ENCODE results near the gene KSR1.
A peak's percentile ranks its signal among the peaks of the same experiment; 100 is the strongest.
"Not testable (repeated sequence)": the region's sequence is repeated elsewhere in the genome, so short reads cannot be mapped to it uniquely, and the experiment has no call there.

KSR1 gene

DNA sequence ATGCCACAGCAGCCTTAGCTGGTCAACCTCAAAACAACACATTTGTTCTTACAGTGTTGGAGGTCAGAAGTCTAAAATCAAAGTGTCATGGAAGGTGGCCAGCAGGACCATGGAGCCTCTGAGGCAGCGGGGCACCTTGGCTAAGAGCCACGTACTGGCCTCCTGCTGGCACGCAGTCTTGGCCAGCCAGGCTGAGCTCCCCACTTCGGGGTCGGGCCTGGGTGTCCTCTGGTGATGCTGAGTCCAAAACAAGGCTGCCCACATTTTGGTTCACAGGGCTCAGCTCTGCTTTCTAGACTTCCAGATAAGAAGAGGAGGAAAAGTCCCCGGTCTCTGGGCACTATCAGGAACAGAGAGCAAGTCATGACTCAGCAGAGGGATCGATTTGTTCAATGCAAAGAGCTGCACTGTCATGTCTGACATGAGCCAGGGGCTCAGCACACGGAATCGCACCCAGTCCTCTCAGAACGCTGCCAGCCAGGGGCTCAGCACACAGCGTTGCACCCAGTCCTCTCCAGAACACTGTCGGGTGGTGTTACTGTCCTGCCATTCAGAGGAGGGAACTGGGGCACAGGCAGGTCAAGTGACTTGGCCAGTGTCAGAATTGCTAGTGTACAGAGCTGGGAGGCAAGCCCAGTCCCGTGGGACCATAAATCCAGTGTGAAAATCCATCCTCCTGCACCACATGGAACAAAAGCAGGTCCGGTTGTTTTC, 177.2 kb downstream of the KSR1 start:
- DNase-seq (ENCODE audit: low spot score) = no peak

DNA sequence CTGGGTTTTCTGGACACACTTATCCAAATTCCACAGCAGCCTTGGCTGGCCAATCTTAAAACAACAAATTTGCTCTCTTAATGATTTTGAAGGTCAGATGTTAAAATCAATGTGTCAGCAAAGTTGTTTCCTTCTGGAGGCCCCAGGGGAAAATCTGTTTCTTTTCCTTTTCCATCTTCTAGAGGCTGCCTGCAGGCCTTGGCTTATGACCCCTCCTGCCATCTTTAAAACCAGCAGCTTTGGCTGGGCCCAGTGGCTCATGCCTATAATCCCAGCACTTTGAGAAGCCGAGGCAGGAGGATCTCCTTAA, 177.7 kb downstream of the KSR1 start:
- DNase-seq (ENCODE audit: low spot score) = no peak

DNA sequence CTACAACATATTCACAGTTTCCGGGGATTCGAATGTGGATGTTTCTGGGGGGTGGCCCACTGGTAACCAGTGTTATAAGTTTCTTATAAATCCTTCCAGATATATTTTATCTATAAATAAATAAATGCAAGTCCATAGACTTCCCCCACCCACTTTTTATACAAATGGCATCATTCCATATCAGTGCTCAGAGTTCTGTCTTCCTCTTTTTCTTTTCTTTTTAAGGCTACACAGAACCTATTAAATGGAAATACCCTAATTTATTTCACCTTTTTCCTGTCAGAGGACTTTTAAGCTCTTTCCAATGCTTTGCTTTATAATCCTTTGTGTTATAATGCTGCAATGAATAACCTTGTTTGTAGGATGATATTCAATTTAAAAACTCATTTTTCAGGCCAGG, 178.5 kb downstream of the KSR1 start:
- no peak for DNase-seq (ENCODE audit: low spot score)

DNA sequence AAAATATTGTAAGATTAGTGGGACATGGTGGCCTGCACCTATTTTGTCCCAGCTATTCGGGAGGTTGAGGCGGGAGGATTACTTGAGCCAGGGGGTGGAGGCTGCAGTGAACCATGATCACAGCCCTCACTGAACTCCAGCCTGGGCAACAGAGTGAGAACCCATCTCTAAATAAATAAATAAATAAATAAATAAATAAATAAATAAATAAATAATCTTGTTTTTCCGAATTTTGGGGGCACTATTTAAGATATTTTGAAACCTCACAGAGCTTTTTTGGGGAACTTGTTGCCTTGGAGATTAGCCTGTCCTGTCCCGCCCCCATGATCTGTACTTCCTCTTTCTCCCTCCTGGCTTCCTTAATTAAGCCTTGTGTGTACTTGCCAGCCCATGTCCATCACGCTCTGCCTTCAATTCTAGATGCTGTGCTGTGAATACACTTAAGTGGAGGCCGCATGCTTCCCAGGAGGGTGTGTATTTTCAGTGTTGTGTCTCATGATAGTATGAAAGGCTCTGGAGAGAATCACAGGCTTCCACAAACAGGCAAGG, 179.1 kb downstream of the KSR1 start:
- DNase-seq (ENCODE audit: low spot score) = no peak

DNA sequence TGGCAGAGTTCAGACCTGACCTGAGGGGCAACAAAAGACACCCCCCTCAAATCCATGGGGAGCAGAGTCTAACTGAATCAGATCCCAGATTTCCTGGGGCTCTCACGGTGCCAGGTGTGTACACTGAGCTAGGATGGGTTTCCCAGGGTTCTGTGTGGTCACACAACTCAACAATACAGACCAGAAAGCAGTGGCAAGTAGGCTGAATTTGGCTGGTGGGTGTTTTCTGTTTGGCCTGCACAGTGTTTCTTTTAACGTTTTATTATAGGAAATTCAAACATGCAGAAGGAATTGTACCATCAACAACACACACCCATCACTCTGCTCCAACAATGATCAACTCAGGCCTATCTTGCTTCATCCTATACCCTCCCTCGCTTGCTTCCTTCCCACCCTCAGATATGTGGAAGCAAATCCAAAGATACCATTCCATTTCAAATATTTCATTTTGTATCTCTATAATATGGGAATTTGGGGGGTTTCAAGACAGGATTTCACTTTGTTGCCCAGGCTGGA, 179.8 kb downstream of the KSR1 start:
- DNase-seq (ENCODE audit: low spot score) = not testable (repeated sequence)

DNA sequence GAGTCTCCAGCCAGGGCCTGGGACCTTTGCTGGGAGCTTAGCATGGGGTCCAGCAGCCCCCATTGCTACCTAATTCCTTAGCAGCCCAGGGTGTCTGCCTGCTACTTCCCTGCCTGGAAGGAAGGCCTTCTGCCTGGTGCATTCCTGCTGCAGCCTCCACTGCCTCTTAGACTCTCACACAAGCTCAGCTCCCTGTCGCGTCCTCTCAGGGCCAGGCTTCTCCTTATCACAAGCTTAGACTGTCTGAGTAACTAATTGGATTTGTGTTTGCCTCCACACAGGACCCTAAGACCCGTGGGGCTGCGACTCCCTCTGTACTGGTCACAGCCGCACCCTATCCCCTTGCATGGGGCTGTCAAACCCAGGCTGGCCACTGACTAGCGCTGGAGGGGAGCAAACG, 181.6 kb downstream of the KSR1 start:
- not testable (repeated sequence) for DNase-seq (ENCODE audit: low spot score)

DNA sequence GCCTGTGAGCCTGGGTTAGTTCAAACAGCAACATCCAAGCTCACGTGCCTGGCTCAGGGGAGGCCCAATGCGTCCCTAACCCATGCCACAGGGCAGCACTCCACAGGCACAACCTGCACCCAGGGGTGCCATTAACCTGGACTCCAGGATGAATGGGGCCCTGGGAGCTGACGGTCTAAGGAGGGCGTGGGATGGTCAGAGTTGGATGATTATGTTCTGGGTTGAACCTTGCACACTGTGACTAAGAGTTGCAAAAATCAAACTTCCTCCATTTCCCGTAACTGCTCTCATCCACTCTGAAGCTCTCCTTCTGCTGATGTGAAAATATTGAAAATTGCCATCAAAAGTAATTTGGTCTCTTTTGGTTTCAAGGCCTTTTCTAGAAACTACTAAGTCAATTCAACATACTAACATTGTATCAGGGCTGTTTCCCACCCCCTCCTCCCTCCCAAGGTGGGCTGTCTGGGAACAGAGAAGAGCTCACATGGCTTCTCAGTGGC, 182.2 kb downstream of the KSR1 start:
- not testable (repeated sequence) for DNase-seq (ENCODE audit: low spot score)

DNA sequence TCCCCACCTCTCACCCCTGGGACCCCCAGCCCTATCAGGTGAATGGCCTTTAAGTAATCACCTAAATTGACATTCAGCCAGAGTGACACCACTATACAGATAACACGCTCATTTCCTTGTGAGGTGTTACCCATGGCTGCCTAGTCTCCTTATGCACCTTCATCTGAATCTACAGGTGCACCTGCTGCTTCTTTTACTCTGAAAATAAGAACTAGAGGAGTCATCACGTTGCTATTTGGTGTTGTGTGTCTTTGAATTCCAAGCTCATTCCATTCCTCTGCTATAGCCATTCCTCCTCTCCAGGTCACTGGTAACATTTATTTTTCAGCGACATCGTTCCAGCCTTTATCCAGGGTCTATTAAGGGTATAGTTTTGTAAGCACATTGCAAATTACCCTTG, 184.5 kb downstream of the KSR1 start:
- no peak for DNase-seq (ENCODE audit: low spot score)

DNA sequence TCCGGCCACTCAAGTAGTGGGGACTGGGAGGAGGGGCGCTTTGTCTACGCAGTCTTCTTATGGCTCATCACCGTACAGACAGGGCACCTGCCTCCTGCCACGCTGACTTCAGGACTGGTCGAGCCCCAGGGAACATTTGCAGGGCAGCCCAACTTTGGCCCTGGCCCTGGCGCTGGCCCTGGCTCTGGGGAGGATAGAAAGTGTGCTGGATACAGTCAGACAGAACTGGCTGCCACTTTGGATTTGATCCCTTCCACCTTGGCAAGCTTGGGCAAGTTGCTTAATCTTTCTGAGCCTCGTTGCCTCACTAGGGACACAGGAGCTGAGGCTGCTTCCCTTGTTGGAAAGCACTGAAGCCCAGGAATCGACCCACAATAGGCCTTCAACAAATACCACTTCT, 188.3 kb downstream of the KSR1 start:
- no peak for DNase-seq (ENCODE audit: low spot score)

DNA sequence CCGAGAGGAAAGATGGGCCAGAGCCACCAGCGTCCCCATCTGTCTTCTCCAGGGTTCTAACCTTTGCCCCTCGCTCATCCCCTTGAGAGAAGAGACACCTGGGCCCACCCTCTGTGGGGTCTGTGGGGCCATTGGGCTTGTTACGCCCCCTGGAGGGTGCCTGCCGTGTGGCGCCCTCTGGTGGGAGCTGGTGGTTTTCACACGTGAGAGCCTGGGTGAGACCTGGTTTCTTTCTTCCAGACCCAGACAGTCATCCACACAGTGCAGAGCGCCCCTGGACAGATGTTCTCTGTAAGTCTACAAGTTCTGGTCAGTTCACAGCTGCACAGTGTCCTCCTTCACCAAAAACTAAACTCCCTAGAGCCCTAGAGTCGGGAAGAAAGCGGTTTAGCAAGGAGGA, 189.4 kb downstream of the KSR1 start:
- DNase-seq (ENCODE audit: low spot score) = not testable (repeated sequence)

DNA sequence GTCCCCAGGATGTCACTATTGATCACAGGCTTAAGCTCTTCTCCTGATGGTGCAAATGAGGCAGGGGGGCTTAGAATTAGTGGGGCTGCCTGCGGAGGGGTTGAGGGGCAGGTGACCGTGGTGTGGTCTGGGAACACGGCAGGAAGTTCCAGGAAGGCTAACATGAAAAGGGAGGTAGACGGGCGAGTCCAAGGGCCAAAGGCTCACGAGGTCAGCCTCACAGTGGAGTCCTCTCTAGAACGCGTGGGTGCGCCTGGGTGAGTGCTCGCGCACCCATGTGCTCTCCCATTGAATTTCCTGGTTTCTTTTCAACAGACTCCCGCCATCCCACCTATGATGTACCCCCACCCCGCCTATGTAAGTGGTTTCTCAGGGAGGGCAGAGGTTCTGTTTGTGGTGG, 190.0 kb downstream of the KSR1 start:
- no peak for DNase-seq (ENCODE audit: low spot score)

DNA sequence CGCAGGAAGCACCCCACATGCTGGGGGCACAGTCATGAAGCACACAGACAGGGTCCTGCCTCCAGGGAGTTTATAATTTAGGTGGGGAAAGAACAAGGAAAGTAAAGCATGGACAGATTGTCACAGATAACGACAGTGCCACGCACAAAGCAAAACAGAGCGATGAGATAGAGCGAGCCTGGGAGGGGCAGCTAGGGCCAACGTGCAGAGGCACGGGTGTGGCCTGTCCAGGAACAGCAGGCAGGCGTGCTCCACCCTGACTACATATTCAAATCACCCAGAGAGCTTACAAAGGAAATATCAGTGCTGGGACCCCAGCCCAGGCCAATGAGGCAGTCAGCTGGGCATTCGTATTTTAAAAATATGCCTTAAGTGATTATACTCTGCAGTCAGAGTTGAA, 191.5 kb downstream of the KSR1 start:
- no peak for DNase-seq (ENCODE audit: low spot score)

DNA sequence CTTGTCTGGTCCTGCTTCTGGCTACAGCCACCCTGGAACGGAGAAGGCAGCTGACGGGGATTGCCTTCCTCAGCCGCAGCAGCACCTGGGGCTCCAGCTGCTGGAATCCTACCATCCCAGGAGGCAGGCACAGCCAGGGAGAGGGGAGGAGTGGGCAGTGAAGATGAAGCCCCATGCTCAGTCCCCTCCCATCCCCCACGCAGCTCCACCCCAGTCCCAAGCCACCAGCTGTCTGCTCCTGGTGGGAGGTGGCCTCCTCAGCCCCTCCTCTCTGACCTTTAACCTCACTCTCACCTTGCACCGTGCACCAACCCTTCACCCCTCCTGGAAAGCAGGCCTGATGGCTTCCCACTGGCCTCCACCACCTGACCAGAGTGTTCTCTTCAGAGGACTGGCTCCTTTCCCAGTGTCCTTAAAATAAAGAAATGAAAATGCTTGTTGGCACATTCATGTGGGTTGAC, 192.9 kb downstream of the KSR1 start:
- not testable (repeated sequence) for DNase-seq (ENCODE audit: low spot score)

DNA sequence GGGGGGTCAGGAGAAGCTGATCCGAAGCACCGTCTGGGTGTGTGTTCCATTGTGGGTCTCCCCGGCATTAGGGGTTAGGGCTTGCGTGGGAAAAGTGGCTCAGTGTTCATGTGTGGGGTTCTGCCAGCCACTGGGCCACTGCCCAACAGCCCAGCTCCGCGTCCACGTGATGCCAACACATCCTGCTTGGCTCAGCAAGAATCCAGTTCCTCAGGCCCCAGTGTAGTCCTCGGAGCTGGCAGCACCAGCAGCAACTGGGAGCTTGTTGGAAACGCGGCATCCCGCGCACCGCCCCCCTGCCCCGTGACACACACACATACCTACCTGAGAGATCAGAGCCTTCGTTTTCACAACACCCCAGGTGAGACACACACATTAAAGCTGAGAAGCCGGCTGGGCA, 193.7 kb downstream of the KSR1 start:
- DNase-seq (ENCODE audit: low spot score) = no peak

DNA sequence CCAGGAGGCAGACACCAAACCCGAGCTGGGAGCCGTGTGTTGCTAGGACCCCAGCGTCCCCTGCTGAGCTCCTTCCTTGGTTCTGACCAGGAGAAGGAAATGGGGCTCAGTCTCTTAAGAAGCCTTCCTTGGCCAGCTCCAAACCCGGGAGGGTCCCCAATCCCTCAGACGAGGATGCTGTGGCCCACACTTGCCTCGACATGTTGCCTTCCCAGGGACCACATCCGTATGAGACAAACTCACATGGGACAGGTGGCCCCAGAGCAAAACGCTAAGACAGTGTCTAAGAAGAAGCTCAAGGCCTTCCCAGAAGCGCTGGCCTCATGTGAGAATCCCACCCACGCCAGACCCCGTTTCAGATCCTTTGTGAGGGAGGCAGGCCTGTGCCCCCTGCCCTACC, 194.6 kb downstream of the KSR1 start:
- DNase-seq (ENCODE audit: low spot score) = no peak

DNA sequence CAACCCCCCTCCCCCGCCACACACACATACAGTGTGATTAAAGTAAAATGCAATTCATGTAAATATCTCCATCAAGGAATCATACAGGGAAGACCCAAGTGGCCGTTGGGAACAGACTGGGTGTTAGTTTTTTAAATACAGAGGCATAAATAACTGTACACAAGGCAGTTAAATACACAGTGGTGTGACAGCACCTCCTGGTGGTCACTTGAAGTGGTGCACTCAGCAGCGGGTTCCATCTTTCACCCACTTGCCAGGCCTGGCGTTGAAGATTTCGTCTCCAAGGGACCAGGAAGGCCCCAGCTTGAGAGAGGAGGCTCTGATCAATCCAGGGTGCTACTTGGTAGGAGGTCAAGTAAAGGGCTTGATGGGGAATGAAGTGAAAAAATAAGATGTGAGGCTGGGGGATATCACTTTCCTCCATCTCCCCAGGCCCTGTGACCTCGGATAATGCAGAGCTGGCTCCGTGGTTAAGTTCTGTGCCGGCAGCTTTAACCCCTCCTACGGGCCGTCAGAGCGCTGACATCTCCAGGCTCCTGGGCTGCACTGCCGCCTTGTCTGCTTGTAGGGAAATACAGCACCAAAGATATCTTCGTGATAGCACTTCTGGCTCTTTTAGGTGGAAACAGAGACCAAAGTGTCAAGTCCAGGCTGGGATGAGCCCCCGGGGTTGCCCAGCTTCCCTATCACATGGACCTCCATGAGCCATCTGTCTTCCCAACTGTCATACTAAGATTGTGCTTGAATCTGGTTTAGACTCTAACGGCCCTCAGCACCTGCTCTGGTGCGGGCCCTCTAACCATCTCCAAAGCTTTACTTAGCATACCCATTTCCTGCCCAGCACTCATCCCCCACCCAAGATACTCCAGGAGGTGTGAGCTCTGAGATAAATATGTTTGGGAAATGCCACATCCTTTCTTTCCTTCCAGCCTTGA, 195.4 kb downstream of the KSR1 start:
- no peak for DNase-seq (ENCODE audit: low spot score)

DNA sequence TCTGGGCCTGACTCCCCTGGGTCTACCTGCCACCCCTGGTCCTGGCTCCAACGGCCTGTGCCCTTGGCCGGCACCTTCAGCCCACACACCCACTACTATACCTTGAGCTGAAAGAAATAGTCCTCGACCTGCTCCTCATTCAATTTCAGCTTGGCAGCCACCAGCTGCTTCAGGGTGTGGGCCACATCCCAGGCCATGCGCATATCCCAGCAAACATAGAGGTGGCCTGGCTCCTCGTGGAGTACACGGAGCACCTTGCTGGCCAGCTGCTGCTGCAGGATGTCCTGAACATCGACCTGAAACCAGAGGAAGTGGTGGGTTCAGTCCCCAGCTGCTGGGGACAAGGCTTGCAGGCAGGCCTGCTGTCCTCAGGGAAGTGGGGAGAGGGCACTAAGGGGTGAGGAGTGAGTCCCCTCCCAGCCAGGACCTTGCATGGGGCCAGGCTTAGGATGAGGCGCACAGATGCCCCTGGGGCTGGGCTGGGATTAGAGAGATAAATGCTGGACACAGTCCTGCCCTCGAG, 197.3 kb downstream of the KSR1 start:
- DNase-seq (ENCODE audit: low spot score) = not testable (repeated sequence)

DNA sequence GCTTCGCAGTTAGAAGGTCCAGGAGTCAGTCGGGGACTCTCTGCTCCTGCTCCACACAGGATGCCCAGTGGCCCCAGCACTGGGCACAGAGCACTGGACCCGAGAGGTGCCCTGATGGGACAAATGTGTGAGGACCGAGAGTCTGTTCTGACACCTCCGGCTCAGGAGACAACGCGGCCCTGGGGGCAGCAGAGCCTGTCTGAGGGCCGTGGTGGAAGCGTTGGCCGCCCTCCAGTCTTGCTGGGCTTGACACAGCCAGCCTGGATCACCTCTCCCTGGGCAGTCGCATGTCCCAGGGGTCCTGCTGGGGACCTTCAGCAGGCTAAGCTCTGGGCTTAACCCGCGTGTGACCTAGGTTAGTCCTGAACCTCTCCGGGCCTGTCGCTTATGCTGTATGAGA, 197.9 kb downstream of the KSR1 start:
- DNase-seq (ENCODE audit: low spot score) = no peak

DNA sequence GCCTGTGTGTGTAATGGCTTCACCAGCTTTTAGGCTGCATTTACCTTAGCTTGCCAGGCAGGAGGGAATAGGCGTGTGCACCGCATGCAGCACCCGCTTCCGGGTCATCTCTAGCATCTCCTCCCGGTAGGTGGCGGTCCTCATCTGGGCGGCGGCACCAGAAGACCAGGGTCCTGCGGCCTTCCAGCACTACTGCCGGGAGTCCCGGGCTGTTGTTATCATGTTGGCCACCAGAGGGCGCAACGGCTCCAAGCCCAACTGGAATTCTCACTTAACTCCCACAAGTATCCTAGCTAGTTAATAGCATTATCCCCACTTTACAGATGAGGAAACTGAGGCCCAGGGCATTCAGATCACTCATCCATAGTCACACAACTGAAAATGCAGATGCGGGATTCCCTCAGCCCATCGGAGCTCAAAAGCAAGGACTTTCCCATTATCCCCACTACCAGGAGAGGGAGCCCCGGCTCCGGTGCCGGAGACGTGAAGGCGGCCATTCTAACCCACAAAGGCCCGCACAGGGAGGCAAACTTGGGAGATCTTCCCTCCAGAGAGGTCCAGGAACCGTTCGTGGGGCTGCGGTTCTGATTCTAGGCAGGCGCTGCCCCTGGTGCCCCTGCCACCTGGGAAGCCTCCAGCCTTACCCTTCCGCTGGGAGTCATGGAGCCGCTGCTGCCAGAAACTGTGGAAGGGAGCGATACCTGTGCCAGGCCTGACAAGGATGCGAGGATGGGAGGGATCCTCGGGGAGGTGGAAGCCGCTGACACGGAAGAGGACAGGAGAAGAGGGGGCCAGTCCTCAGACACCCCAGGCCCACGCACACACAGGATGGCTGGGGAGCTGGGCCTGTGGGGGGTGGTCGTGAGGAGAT, 198.6 kb downstream of the KSR1 start:
- DNase-seq (ENCODE audit: low spot score) = peak; percentile 79

DNA sequence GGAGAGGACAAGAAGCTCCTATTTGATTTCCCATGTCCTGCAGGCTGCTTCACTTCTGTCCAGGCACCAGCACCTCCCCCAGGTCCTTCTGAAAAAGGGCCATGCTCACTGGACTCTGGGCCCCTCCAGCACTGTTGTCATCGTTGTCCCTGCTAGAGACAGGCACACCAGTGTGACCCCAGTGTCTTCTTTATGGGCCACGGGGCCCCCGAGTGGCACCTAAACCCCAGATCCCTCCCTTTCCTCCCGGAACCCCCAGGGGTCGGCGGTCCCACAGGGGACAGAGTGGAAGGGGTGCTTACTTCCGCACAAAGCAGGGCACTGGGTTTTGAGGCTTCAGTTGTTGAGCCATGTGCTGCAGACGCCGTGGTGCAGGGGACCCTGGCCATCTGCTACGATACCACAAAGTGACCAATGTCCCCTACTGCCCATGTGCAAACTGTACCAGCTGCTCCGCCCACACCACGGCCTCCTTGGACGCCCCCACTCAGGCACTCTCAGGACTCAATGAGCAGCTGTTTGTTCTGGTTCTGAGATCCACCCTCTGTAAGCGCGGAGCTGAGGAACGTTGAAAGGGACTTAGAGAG, 199.4 kb downstream of the KSR1 start:
- not testable (repeated sequence) for DNase-seq (ENCODE audit: low spot score)

DNA sequence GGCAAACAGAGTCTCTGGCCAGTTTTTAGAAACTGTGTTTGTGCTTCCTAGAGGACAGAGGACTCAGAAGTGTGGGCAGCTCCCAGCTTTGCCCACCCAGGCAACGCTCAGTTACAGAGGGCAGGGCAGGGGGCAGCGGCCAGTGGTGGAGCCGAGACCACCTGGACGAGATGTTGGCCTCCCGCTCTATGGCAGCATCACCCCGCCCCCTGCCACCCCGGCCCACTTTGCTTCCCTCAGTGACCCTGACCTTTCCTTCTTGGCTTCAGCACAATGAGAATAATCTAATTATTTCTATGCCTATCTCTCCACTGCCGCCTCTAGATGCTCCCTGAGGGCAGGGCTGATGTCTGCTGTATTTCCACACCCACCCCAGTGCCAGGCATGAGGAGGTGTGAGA, 200.4 kb downstream of the KSR1 start:
- not testable (repeated sequence) for DNase-seq (ENCODE audit: low spot score)
